ENCODE measurements around the gene SLC3A2.

The SLC3A2 gene

GRCh38 chr11:62896049-62896448, 15.4 kb downstream of the SLC3A2 start:
- H3K4me1 ChIP-seq (ENCODE audit: low read depth, poor library complexity, severe bottlenecking) = no peaks in the 10 kb centered on the region
- H4K20me1 ChIP-seq (ENCODE audit: insufficient read depth) = no peaks in the 10 kb centered on the region
- no peak overlapping the region for H3K9ac ChIP-seq
- H3K79me2 ChIP-seq (ENCODE audit: insufficient read depth, low read depth) = no peaks in the 10 kb centered on the region
- no peak overlapping the region for H3K27ac ChIP-seq
- no peak overlapping the region for H2AFZ ChIP-seq (ENCODE audit: low read depth)
- no peaks in the 10 kb centered on the region for H3K36me3 ChIP-seq (ENCODE audit: insufficient read depth)
- TF ChIP-seq CTCF (conservative IDR thresholded peaks at IDR 0.05; ENCODE audit: low read depth, low read length) = no peak
- H3K27me3 ChIP-seq (ENCODE audit: insufficient read depth, low read depth) = no peaks in the 10 kb centered on the region
- H3K4me3 ChIP-seq (IDR thresholded peaks at IDR 0.05; ENCODE audit: insufficient read depth, low read depth, low read length) = no peak overlapping the region
- H3K4me2 ChIP-seq = no peak overlapping the region

- no peak overlapping the region for H3K9ac ChIP-seq
- H3K36me3 ChIP-seq (ENCODE audit: insufficient read depth) = no peaks in the 10 kb centered on the region
- H4K20me1 ChIP-seq (ENCODE audit: insufficient read depth) = no peaks in the 10 kb centered on the region
- no peak overlapping the region for H2AFZ ChIP-seq (ENCODE audit: low read depth)
- H3K4me2 ChIP-seq = no peak overlapping the region
- H3K4me1 ChIP-seq (ENCODE audit: low read depth, poor library complexity, severe bottlenecking) = no peaks in the 10 kb centered on the region
- H3K27me3 ChIP-seq (ENCODE audit: insufficient read depth, low read depth) = no peaks in the 10 kb centered on the region
- H3K79me2 ChIP-seq (ENCODE audit: insufficient read depth, low read depth) = no peaks in the 10 kb centered on the region
- no peak for TF ChIP-seq CTCF (conservative IDR thresholded peaks at IDR 0.05; ENCODE audit: low read depth, low read length)
- no peak overlapping the region for H3K27ac ChIP-seq
- no peak overlapping the region for H3K4me3 ChIP-seq (IDR thresholded peaks at IDR 0.05; ENCODE audit: insufficient read depth, low read depth, low read length)
Observed at GRCh38 chr11:62897311-62897710, 16.6 kb downstream of the SLC3A2 start.

DNA sequence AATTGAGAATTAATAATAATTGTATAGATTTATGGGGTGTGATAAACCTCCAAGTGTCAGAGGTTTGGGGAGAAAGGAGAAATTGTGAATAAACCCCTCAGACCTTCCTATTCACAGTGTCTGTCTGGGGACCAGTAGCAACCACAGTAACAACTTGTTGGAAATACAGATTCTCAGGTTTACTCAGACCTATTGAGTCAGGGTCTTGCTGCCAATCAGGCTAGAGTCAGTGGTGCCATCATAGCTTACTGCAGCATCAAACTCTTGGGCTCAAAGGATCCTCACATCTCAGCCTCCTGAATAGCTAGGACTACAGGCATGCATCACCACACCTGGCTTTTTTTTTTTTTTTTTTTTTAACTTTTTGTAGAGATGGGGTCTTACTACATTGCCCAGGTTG, 17.3 kb downstream of the SLC3A2 start:
- no peak for TF ChIP-seq CTCF (conservative IDR thresholded peaks at IDR 0.05; ENCODE audit: low read depth, low read length)
- no peak overlapping the region for H2AFZ ChIP-seq (ENCODE audit: low read depth)
- no peaks in the 10 kb centered on the region for H3K36me3 ChIP-seq (ENCODE audit: insufficient read depth)
- no peaks in the 10 kb centered on the region for H3K27me3 ChIP-seq (ENCODE audit: insufficient read depth, low read depth)
- H3K4me3 ChIP-seq (IDR thresholded peaks at IDR 0.05; ENCODE audit: insufficient read depth, low read depth, low read length) = no peak overlapping the region
- H3K79me2 ChIP-seq (ENCODE audit: insufficient read depth, low read depth) = no peaks in the 10 kb centered on the region
- no peak overlapping the region for H3K4me2 ChIP-seq
- H3K27ac ChIP-seq = no peak overlapping the region
- no peak overlapping the region for H3K9ac ChIP-seq
- H4K20me1 ChIP-seq (ENCODE audit: insufficient read depth) = no peaks in the 10 kb centered on the region
- no peaks in the 10 kb centered on the region for H3K4me1 ChIP-seq (ENCODE audit: low read depth, poor library complexity, severe bottlenecking)

DNA sequence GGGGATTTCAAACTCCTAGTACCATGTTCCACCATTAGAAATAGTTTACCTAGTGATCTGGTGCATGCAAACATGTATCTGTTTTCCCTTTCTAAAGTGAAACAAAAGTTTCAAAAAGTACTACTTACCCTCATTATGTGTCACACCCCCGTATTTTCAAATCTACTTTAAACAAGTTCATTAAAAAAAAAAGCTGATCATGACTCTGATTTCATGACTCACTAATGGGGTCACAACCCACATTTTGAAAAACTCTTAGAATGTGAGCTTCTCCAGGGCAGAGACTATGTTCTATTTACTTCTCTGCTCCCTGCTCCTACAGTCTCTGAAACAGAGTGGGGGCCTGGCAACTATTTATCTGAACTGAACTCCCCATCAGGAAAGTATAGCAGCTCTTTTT, 22.2 kb downstream of the SLC3A2 start:
- peaks cover 9% of the 10 kb centered on the region for H3K4me1 ChIP-seq (ENCODE audit: low read depth, poor library complexity, severe bottlenecking)
- no peaks in the 10 kb centered on the region for H3K27me3 ChIP-seq (ENCODE audit: insufficient read depth, low read depth)
- no peak for TF ChIP-seq CTCF (conservative IDR thresholded peaks at IDR 0.05; ENCODE audit: low read depth, low read length)
- H3K9ac ChIP-seq = no peak overlapping the region
- H4K20me1 ChIP-seq (ENCODE audit: insufficient read depth) = no peaks in the 10 kb centered on the region
- H3K4me2 ChIP-seq = no peak overlapping the region
- no peak overlapping the region for H3K27ac ChIP-seq
- no peak overlapping the region for H3K4me3 ChIP-seq (IDR thresholded peaks at IDR 0.05; ENCODE audit: insufficient read depth, low read depth, low read length)
- H2AFZ ChIP-seq (ENCODE audit: low read depth) = no peak overlapping the region
- H3K79me2 ChIP-seq (ENCODE audit: insufficient read depth, low read depth) = no peaks in the 10 kb centered on the region
- H3K36me3 ChIP-seq (ENCODE audit: insufficient read depth) = no peaks in the 10 kb centered on the region
